Ovary (tissue), 3 donors: ENCODE data around the gene AMPH.
"Not testable (repeated sequence)": the region's sequence is repeated elsewhere in the genome, so short reads cannot be mapped to it uniquely, and the experiment has no call there.

Experiments used
- CTCF ChIP-seq, 3 donors: fragments of 450-650 bp in 2 of 3; fragments of 200-600 bp in 1 of 3; IDR thresholded peaks; one replicate each; pipeline versions ENCODE4 v1.5.1 to v1.8.0; 2016 to 2022; ENCODE audit warnings: antibody characterized with exemption in 3 of 3, mild to moderate bottlenecking in 1 of 3
- EP300 ChIP-seq: sonication (generic); formaldehyde crosslinking; IDR thresholded peaks from one replicate; pipeline ENCODE4 v1.6.1; 2017; ENCODE audit warnings: antibody characterized with exemption
- POLR2A ChIP-seq: fragments of 450-650 bp; IDR thresholded peaks from one replicate; pipeline ENCODE4 v1.6.1; 2017; ENCODE audit warnings: antibody characterized with exemption, mild to moderate bottlenecking, moderate library complexity
- donor health status: DM: no; HTN: no; CAD: no.

DNA sequence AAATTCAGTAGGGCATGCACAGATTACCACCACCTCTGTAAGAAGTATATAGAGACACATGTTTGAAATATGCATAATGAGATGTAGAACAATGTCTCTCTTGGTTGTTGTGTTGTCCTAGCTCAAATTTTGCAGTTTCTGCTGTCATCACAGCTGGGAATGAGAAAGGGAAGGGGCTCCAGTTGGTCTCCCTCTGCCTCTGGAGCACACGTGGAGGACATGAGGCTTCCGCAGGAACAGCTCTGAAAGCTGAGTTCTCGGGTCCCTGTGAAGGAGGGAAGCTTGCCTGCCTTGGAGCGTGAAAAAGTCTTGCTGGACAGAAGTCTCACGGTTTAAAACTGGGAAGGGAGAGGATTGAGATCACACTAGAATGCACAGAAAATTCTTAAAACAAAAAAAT lies 289.0 kb downstream of the AMPH start:
- TF ChIP-seq CTCF (IDR thresholded peaks at IDR 0.05); POLR2A; EP300: not testable (repeated sequence)
